GM12891 (cell line): Measurements from ENCODE around the gene AMFR. TPM values are rescaled to one million over a fixed set of nuclear protein-coding genes. Genes with fewer than 3 reads are reported as not detected.

Experiments
- DNase-seq: peaks from one replicate; pipeline ENCODE4 v3.0.0; 2011; ENCODE audit warnings: low spot score; ENCODE audit not compliant: insufficient read length
- FAIRE-seq: peaks from 2 replicates; lab custom pipeline; 2011; peaks lifted over from hg19 to GRCh38; lab: Jason Lieb, UNC
- PAX5 ChIP-seq: IDR thresholded peaks from 2 replicates; pipeline ENCODE4 v1.6.1; 2011; ENCODE audit warnings: low read length, moderate library complexity, mild to moderate bottlenecking; ENCODE audit not compliant: insufficient read depth, severe bottlenecking
- POLR2A ChIP-seq: IDR thresholded peaks from 2 replicates; pipeline ENCODE4 v1.6.1; 2011; ENCODE audit warnings: low read depth, low read length, control low read depth
- POLR2AphosphoS5 ChIP-seq: IDR thresholded peaks from 2 replicates; pipeline ENCODE4 v1.6.1; 2011; ENCODE audit warnings: low read depth, low read length, control low read depth
- POU2F2 ChIP-seq: IDR thresholded peaks from 2 replicates; pipeline ENCODE4 v1.6.1; 2011; ENCODE audit warnings: low read depth, mild to moderate bottlenecking, control low read depth, low read length, moderate library complexity
- SPI1 ChIP-seq: IDR thresholded peaks from 2 replicates; pipeline ENCODE4 v1.6.1; 2011; ENCODE audit warnings: low read depth, low read length, control low read depth
- TAF1 ChIP-seq: IDR thresholded peaks from 2 replicates; pipeline ENCODE4 v1.6.1; 2011; ENCODE audit warnings: low read depth, low read length, control low read depth
- polyA plus RNA-seq: library from polyadenylated mRNA; unstranded; fragments of >200 nt; gene quantifications from one replicate; pipeline ENCODE4 v1.2.1, GENCODE V29; 2012; ENCODE audit warnings: low read depth, missing spikeins, inconsistent platforms; ENCODE audit not compliant: missing spikeins

AMFR gene
- polyA plus RNA-seq: 30.4 TPM

- DNase-seq (peak; percentile 79), FAIRE-seq (peak; percentile 98)
- TF ChIP-seq POU2F2: no peak
- peak; percentile 25 for TF ChIP-seq PAX5
- no peak for TF ChIP-seq POLR2A
- no peak for TF ChIP-seq TAF1
- no peak for TF ChIP-seq SPI1
- TF ChIP-seq POLR2AphosphoS5: no peak
These were observed at the start of gene AMFR for GRCh38 chr16:56425439-56425832. TSS of gene AMFR (minus strand) at chr16:56425545. CDS start at chr16:56425327, 218 bp downstream.

- DNase-seq (no peak), FAIRE-seq (no peak)
- TF ChIP-seq POLR2AphosphoS5: no peak
- no peak for TF ChIP-seq POU2F2
- TF ChIP-seq SPI1: no peak
- TF ChIP-seq PAX5: no peak
- no peak for TF ChIP-seq POLR2A
- TF ChIP-seq TAF1: no peak
These were observed 45.3 kb upstream of the AMFR start for GRCh38 chr16:56470666-56471065.

- DNase-seq: no peak
- peak; percentile 35 for FAIRE-seq
- no peak for TF ChIP-seq SPI1
- TF ChIP-seq PAX5: no peak
- TF ChIP-seq POLR2A: no peak
- no peak for TF ChIP-seq TAF1
- no peak for TF ChIP-seq POU2F2
These were observed 44.9 kb upstream of the AMFR start for GRCh38 chr16:56470232-56470631.

- FAIRE-seq: no peak
- no peak for TF ChIP-seq PAX5
- TF ChIP-seq TAF1: no peak
- TF ChIP-seq POLR2A: no peak
- TF ChIP-seq POU2F2: no peak
- TF ChIP-seq POLR2AphosphoS5: no peak
- no peak for TF ChIP-seq SPI1
- DNase-seq: no peak
These were observed 44.4 kb upstream of the AMFR start for GRCh38 chr16:56469748-56470147.

GRCh38 chr16:56468800-56469199 lies 43.5 kb upstream of the AMFR start:
- DNase-seq (no peak), FAIRE-seq (no peak)
- no peak for TF ChIP-seq PAX5
- no peak for TF ChIP-seq SPI1
- no peak for TF ChIP-seq TAF1
- TF ChIP-seq POU2F2: no peak
- TF ChIP-seq POLR2AphosphoS5: no peak
- TF ChIP-seq POLR2A: no peak

GRCh38 chr16:56466344-56466743 lies 41.0 kb upstream of the AMFR start:
- FAIRE-seq: no peak
- DNase-seq: no peak
- TF ChIP-seq POLR2AphosphoS5: no peak

- FAIRE-seq: no peak
- DNase-seq: no peak
These were observed 37.8 kb upstream of the AMFR start for GRCh38 chr16:56463153-56463552.

GRCh38 chr16:56462064-56462796 lies 36.9 kb upstream of the AMFR start:
- no peak for FAIRE-seq

More at GRCh38 chr16:56463153-56463552, 37.8 kb upstream of the AMFR start:
- no peak for TF ChIP-seq PAX5
- no peak for TF ChIP-seq SPI1
- TF ChIP-seq POLR2A: no peak
- TF ChIP-seq TAF1: no peak
- no peak for TF ChIP-seq POLR2AphosphoS5
- TF ChIP-seq POU2F2: no peak

GRCh38 chr16:56460101-56460500 lies 34.8 kb upstream of the AMFR start:
- no peak for TF ChIP-seq PAX5
- TF ChIP-seq POU2F2: no peak
- no peak for TF ChIP-seq POLR2AphosphoS5
- no peak for TF ChIP-seq POLR2A
- FAIRE-seq (no peak), DNase-seq (no peak)

More at GRCh38 chr16:56462064-56462796, 36.9 kb upstream of the AMFR start:
- no peak for DNase-seq
- no peak for TF ChIP-seq SPI1
- no peak for TF ChIP-seq TAF1
- TF ChIP-seq POLR2AphosphoS5: no peak
- no peak for TF ChIP-seq POU2F2
- no peak for TF ChIP-seq PAX5
- TF ChIP-seq POLR2A: no peak

GRCh38 chr16:56457927-56458470 lies 32.7 kb upstream of the AMFR start:
- FAIRE-seq (no peak), DNase-seq (no peak)
- no peak for TF ChIP-seq SPI1
- TF ChIP-seq POLR2AphosphoS5: no peak
- no peak for TF ChIP-seq PAX5
- no peak for TF ChIP-seq TAF1
- TF ChIP-seq POU2F2: no peak
- TF ChIP-seq POLR2A: no peak
